Hematopoietic multipotent progenitor cell treated with erythropoietin and hydrocortisone succinate and interleukin-3 and kit ligand, for 4 days (in vitro differentiated cells): ENCODE data around the gene RASGRF1.

ENCODE experiments used
- DNase-seq: peaks from one replicate; pipeline ENCODE4 v3.0.0-alpha.2; 2015

The RASGRF1 gene

DNA sequence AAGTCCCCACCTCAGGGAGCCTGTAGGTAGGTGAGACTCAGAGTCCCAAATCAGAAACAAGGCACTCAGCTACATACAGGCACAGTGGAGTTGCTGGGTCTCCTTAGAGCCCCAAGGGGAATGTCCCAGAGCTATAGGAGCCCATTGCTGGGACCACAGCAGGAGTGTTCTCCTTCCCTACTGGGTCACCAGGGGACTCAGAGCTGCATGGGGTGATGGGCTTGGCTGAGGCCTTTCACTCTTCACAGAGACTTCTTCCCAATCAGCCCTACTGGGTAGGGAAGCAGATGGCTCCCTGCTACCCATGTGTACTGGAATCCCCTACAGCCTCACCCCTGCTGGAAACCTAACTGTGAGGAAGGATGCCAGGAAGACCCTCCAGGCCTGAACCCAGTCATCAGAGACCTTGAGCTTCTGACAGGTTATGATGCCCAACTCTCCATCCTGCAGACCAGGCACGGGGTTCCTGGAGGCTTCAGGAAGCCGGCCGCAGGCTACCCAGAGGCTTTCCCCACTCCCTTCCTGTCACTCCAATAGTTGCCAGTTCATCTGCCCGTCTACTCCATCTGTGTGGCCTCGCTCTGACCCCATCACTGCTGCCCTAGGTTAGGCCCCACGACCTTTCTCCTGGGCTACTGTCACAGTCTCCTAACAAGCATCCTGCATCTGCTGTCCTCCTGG, 24.0 kb downstream of the RASGRF1 start:
- DNase-seq = no peak

DNA sequence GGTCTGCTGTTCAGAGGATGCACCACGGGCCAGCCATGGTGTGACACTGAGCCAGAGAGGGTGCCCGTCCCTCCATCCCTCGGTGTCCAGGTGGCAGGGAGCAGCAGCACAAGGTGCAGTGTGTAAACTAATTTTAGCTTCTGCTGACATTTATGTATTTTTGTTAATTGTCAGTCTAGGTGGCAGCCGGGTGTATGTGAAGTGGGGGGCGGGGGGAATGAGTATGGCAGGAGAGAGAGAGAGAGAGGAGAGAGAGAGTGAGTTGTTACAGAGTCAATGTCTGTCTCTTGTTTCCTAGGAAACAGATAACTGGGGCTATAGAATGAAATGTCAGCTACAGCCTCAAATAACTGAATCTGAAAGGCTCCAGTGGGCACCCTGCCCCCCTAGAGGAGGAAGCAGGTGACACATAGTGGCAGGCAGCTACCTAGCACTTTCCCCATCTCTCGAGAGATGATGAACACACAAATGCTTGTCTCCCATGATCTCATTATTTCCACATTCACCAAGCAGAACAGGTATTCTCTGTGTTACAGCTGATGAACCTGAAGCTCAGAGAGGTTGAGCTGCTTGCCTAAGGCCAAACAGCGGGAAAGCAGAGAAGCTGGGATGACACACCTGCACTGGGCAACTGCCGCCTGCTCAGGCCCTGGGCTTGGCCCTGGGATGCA, 24.7 kb downstream of the RASGRF1 start:
- DNase-seq = no peak

DNA sequence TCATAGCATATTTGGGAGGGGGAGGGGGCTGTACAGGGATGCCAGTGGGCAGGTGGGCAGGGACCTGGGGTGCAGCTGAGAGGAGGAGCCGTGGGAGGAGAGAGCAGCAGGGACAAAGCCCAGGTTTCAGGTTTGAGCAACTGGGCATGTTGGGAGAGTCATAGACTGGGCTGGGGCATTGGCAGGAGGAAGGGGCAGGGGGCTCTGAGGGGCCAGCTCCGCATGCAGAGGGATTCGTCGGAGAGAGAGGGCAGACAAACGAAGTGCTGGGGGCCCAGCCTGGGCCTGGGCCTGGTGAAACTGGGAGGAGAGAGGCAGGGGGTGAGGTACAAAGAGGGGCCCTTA, 25.2 kb downstream of the RASGRF1 start:
- no peak for DNase-seq

DNA sequence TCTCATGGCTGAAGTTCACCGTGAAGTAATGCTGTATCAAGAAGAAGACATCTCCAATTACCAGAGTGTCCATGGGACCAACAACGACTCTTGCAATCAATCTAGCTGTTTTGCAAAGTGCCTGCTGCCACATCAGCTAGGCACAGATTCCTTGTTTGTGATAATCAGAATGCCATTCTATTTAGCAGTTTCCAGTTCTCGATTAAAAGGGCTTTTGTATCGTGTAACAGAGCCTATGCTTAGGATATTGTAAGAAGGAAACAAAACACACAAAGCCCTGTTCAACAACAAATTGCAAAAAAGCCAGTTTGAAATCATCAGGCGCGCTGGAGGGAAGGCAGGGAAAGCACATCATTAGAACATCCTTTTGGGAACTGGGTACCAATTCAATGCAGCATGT, 26.1 kb downstream of the RASGRF1 start:
- no peak for DNase-seq

DNA sequence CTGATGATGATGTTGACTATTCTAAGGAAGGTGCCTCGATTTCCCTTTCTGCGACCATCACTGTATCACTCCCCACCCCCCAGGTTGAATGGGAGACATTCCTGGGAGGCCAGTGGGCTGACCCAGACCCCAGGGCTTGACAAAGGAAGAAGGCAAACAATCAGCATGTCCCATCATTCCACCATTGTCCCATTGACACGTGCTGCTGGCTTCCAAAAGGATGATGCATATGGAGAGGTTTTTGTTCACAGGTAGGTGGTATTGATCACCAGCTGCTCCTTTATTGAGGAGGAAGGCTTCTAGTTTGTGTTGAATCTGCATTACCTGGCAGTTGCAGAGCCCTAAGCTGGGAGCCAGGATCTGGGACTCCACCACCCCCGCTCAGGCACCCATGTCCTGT, 30.4 kb downstream of the RASGRF1 start:
- DNase-seq = no peak

DNA sequence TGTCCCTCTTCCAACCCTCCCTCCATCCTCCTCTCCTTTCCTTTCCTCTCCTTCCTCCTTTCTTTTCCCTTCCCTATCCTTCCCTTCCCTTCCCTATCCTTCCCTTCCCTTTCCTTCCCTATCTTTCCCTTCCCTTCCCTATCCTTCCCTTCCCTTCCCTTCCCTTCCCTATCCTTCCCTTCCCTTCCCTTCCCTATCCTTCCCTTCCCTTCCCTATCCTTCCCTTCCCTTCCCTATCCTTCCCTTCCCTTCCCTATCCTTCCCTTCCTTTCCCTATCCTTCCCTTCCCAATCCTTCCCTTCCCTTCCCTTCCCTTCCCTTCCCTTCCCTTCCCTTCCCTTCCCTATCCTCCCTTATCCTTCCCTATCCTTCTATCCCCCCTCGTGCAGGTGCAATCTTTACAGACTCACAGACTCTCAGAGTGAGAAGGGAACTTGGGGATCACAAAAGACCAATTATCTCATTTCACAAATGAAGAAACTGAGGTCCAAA, 31.5 kb downstream of the RASGRF1 start:
- no peak for DNase-seq

DNA sequence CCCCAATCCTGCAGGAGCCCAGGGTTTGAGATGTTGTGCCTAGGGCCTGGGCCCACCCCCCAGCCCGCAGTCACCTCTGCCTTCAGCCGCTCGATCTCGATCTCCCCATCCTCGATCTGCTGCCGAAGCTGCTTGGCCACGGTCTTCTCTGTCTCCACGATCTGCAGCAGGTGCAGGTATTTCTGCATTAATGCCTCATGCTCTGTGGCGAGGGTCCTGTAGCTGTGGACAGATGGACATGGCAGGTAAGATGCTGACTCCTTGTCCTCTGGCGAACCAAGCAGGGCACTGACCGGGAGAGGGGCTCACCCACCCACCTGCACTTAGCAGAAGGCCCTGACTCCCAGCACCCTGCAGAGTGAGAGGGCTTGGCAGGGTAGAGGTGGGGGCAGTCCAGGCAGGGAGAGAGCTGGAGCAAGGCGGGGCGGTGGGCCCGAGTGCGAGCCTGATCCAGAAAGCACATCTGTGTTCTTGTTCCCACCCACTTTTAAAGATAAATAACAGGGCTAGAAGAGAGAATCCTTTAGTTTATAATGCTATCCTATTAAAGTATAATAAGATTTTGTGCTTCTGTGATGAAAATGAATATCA, 32.2 kb downstream of the RASGRF1 start:
- no peak for DNase-seq

DNA sequence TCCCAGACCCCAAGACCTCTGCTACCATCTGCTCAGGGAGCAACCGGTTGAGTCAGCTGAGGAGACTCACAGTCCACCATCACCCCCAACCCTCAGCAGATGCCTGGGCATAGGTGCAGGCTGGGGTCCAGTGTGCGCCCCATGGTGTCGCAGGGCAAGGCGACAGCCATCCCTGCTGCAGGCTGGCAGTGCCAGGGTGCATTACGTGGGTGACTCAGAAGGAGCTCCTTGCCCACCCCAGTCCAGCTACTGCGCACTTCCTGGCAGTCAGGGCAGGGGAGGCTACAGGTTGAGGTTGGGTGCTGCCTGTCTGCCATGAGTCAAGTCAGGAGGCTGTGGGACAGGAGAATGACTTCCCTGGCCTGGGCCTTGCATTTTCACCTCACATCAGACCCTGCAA, 33.5 kb downstream of the RASGRF1 start:
- DNase-seq = no peak

DNA sequence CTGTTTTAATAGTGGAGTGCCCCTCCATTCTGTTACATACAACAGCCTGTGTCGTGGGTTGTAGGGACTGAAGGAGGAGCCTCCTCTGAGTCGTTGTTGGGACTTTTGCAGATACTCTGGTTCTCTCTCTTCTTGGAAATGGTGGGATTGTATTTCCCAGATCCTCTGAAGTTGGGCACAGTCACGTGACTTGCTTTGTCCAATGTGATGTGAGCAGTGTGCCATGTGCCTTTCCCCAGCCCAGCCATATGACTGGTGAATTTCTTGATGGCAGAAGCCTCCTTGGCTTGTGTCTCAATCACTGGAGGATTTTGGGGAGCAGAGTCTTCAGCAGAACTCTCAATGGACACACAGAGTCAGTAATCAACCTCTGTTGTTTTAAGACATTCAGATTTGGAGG, 36.2 kb downstream of the RASGRF1 start:
- no peak for DNase-seq

DNA sequence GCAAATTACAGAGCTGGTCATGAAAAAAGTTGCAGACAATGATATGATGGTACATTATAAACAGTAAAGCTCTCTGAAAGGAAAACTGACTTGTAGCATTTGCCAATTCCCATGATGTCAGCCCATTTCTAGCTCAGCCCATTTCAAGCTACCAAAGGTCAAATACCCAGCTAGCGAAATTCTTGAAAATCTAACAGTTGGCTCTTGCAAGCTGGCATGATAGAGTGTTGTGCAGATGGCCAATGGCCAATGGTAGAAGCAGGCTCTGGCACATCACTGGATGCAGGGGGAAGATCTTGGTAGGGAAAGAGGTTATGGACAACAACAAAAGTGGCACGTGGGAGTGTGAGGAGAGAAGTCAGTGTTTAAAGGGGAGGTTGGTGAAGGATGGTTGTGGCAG, 36.7 kb downstream of the RASGRF1 start:
- DNase-seq = no peak

DNA sequence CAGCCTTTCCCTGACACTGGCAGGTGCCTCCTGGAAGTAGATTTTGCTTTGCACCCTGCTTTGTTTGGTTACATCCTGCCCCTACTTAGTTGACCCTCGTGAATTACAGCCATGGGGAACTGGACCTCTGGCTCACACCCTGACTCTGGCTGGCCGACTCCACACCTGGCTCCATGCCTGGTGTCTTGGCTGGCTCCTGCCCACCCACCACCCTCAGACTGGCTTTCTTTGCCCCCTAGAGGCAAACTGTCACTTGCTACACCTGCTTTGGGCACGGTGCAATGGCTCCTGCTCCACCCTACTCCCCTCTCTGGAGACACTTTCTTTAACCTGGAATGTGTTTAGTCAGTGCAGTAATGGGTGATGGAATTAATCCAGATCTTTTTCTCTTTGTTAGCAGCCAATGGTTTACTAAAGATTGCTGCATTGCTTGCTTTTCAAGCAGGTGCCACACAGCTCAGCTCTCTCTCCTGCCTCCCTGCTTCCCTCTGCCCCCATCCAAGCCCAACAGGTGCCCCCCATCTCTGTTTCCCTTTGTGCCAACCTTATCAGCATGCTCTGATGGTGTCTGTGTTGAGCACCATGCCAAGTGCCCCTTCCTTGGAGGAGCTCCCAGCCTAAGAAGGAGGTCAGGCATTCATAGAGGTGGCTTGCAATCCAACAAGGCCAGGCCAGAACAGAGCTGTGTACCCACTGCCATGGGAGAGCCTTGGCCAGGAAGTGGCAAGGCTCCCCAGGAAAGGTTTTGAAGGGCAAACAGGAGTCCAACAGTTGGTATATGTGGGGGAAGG, 38.4 kb downstream of the RASGRF1 start:
- DNase-seq = no peak

DNA sequence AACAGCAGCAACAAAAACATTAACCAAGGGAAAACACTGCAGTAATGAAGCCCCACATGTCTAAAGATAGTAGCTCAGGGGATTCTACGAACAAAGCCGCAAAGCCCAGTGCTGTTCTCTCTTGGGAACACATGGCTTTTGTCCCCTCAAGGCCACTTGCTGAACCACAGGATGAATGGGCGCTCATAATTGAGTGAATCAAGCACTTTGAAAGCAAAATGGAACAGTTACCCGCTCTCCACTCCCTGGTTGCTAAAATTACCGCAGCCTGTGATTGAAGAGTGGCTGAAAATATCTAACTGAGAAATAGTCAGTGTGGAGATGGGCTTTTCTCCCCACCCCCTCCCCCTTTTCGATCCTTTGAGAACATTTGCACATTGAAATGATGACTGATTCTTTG, 39.6 kb downstream of the RASGRF1 start:
- DNase-seq = no peak

DNA sequence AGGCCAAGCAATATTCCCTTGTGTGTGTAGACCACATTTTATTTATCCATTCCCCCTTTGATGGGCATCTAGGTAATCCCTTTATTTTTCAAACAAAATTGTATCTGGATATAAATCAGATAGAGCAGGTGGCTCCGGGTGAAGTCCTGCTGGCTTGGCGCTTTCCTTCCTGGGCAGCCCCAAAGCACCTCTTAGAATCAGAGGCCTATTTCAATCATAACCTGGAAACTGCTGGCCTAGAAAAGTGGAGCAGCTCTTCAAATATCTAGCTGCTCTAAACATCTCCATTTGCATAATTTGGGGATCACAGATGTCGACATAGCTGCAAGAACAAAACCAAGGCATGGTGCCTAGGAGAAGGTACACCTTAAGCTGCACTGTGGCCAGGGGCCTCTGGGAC, 40.2 kb downstream of the RASGRF1 start:
- no peak for DNase-seq

DNA sequence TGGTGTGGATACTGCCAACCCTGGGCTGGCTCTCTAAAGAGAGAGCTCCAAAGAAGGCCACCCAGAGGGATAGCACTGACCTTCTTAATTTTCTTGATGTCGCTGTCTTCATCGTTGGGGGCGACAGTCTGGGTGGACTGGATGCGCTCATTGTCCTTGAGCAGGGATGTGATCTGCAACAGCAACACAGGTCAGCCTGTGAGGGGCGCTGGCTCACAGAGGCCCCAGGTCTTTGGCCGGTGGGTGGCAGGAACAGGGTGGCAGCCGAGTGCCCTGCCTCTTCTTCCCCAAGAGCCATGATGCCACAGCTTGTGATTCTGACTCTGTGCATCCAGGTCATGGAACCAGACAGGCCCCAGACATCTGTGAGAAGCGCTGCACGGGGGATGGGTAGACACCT, 41.2 kb downstream of the RASGRF1 start:
- DNase-seq = no peak

DNA sequence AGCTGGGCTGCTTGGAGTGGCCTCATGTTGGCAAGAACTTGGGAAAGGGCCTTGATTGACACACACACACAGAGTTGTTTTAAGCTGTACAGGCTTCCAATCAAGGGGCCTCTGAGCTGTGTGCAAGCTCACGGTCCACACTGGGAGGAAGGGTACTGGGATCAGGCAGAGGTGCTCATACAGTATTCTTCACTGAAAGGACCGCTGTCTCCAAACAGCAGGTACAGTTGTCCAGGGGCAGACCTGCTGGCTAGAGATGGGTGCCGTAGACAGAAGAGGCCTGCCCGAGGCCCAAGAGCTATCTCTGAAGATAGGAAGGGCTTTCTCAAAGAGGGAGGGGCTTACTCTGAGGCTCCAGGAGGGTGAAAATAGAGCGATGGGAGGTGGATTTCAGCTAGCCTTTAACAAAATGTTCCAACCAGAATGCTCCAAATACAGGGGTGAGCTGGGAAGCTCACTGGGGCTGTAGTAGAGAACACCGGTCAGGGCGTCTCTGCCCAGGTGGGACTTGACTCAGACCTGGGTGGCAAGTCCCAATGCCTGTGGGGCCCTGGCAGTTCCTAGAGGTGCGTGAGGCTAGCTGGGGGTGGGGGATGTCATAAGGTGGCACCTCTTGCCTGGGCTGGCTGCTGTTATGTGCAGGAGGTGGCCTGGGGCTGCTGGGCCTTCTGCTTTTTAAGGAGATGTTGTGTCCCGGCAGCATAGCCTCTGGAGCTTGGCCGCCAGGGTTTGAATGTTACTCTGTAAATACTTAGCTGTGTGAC, 42.7 kb downstream of the RASGRF1 start:
- no peak for DNase-seq

DNA sequence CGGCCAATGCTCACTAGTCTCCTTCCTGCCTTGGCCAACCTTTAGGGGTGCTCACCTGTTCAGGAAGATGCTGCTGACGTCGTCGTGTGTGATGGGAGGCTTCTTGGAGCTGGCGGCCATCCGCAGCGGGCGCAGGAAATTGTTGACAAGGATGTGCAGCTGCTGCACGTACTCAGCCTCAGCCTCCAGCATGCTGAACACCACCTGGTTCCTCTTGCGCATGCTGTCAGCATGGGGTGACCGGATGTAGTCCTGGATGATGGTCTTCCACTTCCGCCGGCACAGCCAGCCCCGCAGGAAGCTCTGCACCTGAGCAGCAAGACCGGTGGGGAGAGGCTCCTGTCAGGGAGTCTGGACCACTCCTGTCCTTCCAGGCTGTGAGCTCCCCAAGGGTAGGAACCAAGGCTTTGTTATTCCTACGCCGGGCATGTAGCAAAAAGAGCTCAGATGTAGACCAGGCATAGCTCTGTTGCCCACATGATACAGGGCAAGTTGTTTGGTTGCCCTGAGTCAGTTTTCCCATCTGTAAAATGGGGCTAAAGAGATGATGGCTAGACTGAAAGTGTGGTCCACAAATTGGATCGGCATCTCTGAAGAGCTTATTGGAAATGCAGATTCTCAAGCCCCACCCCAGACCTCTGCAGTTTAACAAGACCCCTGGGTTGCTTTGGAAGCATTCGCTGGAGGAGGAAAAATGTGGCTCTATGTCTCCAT, 43.7 kb downstream of the RASGRF1 start:
- DNase-seq = no peak

DNA sequence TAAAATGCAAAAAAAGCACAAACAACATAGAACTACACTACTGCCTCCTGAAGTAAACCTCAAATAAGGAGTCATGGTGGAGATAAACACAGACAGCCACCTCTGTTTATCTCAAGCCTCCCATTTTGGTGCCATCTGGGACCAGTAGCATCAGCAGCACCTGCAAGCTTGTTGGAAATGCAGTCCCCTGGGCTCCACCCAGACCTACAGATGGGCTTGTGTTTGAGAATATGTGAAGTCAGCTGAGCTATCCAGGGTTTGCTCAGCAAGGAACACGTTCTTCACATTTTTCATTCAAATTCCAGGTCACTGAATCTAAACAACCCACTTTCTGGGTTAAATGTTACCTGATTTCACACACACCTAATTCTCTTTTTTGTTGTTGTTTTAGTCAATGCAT, 45.5 kb downstream of the RASGRF1 start:
- DNase-seq = no peak

DNA sequence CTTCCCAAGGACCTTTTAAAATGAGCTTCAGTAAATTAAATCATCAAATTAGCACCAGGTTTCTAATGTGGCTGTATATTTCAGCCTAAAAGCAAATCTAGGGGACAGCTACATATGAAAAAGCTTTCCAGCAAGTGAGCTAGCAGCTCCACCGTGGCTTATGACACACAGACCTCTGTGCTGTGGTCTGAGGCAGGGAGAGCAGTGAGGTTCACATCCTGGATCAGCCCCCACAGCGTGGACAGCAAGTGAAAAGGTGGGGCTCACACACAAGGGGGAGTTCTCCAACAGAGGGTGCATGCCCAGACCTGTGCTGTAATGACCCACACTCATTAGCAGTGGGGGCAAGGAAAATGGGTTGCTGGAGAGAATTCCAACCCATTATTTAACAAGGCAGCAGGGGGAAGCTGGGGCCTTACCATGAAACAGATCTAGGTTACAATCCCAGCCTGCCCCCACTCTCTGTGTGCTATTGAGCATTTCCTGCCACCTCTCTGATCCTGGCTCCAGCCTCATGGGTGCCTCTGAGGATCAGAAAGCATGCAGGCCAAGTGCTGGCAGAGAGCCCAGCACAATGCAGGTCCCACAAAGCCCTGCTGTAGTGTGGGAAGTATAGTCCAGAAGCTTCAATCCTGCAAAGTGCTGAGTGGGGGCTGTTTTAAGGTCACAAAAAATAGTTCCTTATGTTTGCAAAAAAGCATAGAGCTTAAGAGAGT, 48.2 kb downstream of the RASGRF1 start:
- DNase-seq = no peak

DNA sequence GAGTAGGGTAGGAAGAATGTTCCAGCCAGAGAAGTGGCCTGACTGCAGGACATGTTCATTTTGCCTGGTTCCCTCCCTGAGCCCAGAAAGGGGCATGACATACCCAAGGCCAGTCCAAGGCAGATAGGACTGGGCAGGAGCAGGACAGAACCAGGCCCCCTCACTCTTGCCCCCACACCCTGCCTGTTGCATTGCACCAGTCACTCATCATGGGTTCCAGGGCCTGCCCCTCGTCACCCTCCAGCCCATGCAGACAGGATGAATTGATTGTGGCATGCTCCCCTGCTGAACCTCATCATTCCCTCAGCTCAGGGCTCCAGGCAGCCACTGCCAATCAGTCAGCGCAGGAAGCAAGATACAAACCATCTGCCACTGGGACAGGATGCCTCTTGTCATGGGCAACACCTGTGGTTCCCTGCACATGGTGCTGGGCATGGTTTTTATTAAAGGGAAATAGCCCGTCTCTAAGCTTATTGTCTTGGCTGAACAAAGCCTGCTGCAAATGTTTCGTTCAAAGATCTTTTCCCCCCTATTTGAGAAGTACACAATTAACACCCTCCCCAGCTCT, 48.9 kb downstream of the RASGRF1 start:
- DNase-seq = no peak

DNA sequence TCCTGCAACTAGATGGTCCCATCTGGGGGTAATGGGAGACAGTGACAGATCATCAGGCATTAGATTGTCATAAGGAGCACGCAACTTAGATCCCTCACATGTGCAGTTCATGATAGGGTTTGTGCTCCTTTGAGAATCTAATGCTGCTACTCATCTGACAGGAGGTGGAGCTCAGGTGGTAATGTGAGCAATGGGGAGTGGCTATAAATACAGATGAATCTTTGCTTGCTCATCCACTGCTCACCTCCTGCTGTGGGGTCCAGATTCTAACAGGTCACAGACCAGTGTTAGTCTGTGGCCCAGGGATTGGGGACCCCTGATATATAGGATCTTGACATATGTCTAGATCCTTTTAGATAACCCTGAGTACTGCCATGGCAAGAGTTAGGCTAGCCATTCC, 52.7 kb downstream of the RASGRF1 start:
- DNase-seq = no peak

DNA sequence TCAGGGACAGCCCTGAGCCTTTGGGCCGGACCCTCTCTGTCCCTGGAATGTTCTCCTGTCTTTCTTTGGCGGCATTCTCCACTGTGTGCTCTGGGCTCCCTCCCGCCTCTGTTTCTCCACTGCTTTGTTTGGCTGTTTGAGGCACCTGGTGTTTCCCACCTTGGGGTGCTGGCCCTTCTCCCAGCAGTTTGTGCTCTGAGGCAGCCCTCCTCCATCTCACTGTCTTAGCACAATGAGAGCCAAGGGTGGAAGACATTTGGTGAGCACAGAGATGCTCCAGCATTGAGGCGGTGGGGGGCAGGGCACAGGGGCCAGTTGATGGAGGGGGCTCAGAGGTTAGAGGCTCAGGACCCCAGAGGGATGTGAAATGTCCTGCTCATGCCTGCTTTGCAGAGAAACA, 54.3 kb downstream of the RASGRF1 start:
- no peak for DNase-seq
